Kidney (tissue), 14 donors: ENCODE measurements around the gene PDGFC. TPM values are rescaled to one million over a fixed set of nuclear protein-coding genes. Genes with fewer than 3 reads are reported as not detected.
A peak's percentile ranks its signal among the peaks of the same experiment; 100 is the strongest.

ENCODE experiments used
- DNase-seq, 5 donors: peaks; one replicate each; pipeline ENCODE4 v3.0.0-alpha.2; 2013 to 2020
- FAIRE-seq: peaks from 2 replicates; lab custom pipeline; 2012; peaks lifted over from hg19 to GRCh38; lab: Jason Lieb, UNC
- H3K27ac ChIP-seq, 2 donors: one replicate each; pipeline ENCODE4 v1.7.0; 2013; ENCODE audit warnings: low read depth in 2 of 2, low read length in 2 of 2, inconsistent platforms in 1 of 2
- H3K27me3 ChIP-seq: one replicate; pipeline ENCODE4 v1.7.1; 2013; ENCODE audit warnings: low read length, inconsistent platforms; ENCODE audit not compliant: control insufficient read depth, insufficient read depth
- H3K36me3 ChIP-seq, 3 donors: one replicate each; pipeline versions ENCODE4 v1.7.0 to v1.7.1; 2013; ENCODE audit warnings: low read length in 3 of 3, control low read depth in 1 of 3, inconsistent platforms in 1 of 3; ENCODE audit not compliant: insufficient read depth in 3 of 3, control insufficient read depth in 2 of 3
- H3K4me1 ChIP-seq, 3 donors: one replicate each; pipeline versions ENCODE4 v1.7.0 to v1.7.1; 2013; ENCODE audit warnings: low read length in 3 of 3, inconsistent platforms in 1 of 3, low read depth in 1 of 3; ENCODE audit not compliant: control insufficient read depth in 2 of 3, insufficient read depth in 2 of 3
- H3K4me3 ChIP-seq, 3 donors: one replicate each; pipeline versions ENCODE4 v1.7.0 to v1.8.1; 2013; ENCODE audit warnings: low read length in 3 of 3, control low read depth in 1 of 3, inconsistent platforms in 1 of 3
- H3K9ac ChIP-seq, 3 donors: one replicate each; pipeline versions ENCODE4 v1.7.0 to v1.7.1; 2013; ENCODE audit warnings: low read length in 3 of 3, control low read depth in 1 of 3, inconsistent platforms in 1 of 3
- H3K9me3 ChIP-seq, 3 donors: one replicate each; pipeline versions ENCODE4 v1.7.0 to v1.7.1; 2013; ENCODE audit warnings: low read length in 3 of 3, control low read depth in 1 of 3, inconsistent platforms in 1 of 3; ENCODE audit not compliant: control insufficient read depth in 2 of 3, insufficient read depth in 1 of 3
- intact Hi-C: fragments of 100-400 bp; cut with DNase I; formaldehyde crosslinking; loops from one replicate; pipeline ENCODE4 v1.11.1; 2022
- polyA plus RNA-seq: library from polyadenylated mRNA; stranded (reverse); fragments of 350-450 nt; fragmentation: Illumina TruSeq; extraction: RNeasy Lipid Tissue Mini Kit (QIAGEN cat#74804); gene quantifications from one replicate; pipeline ENCODE4 v1.2.3, GENCODE V29; 2014; ENCODE audit warnings: low read depth, low replicate concordance; ENCODE audit not compliant: insufficient read depth
- total RNA-seq: library from RNA; stranded (reverse); fragmentation: NEBNext Ultra II Directional; extraction: Animal tissue kit (Norgen Biotek cat#: 25700); gene quantifications from one replicate; pipeline ENCODE4 v1.2.1, GENCODE V29; 2021
- TF ChIP-seq, protein P1 (sequence below): IDR thresholded peaks from 3 replicates; pipeline ENCODE4 v1.5.1; 2012; ENCODE audit warnings: mild to moderate bottlenecking, moderate library complexity, borderline replicate concordance; ENCODE audit not compliant: insufficient read depth; ENCODE audit errors: extremely low read depth
- donor health status: control.
- donor health status: control.
- donor health status: control.
- donor health status: control.
- donor health status: control.
- donor health status: DM: yes; HTN: yes; CAD: no.
- donor health status: Normal renal cell carcinoma (clear cell type).

PDGFC gene
- total and polyA plus RNA-seq, 2 donors from 2014 or later = 12.3 to 37.6 TPM

DNA sequence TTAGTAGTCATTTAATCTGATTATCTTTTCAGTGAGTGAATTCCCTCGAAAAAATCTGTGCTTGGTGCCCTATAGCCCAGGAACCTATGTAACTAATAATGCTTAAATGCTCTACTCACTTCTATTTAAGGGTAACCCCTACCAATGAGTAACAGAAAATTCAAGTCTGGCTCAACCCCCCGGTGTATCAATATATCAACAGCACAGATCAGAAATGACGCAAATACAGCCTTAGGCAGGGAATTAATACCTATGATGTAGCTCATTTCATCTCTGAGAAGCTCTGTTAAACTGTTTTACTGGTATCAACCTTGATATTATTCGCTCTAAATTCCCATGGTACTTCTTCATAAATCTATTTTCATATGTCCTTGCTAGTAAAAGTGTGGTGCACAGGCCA is 28.6 kb downstream of the PDGFC start:
- Histone ChIP-seq H3K4me1 (peaks cover 5 to 38% (median 7%) of the 10 kb centered on the region in 3 donors), H3K9ac (no peak overlapping the region), H3K9me3 (no peaks in the 10 kb centered on the region), H3K27me3 (no peaks in the 10 kb centered on the region), H3K36me3 (no peaks in the 10 kb centered on the region), H3K4me3 (no peak overlapping the region), H3K27ac (no peak overlapping the region)
- DNase-seq (no peak), FAIRE-seq (no peak)
- intact Hi-C loops = no loop called here
- TF ChIP-seq, protein P1, sequence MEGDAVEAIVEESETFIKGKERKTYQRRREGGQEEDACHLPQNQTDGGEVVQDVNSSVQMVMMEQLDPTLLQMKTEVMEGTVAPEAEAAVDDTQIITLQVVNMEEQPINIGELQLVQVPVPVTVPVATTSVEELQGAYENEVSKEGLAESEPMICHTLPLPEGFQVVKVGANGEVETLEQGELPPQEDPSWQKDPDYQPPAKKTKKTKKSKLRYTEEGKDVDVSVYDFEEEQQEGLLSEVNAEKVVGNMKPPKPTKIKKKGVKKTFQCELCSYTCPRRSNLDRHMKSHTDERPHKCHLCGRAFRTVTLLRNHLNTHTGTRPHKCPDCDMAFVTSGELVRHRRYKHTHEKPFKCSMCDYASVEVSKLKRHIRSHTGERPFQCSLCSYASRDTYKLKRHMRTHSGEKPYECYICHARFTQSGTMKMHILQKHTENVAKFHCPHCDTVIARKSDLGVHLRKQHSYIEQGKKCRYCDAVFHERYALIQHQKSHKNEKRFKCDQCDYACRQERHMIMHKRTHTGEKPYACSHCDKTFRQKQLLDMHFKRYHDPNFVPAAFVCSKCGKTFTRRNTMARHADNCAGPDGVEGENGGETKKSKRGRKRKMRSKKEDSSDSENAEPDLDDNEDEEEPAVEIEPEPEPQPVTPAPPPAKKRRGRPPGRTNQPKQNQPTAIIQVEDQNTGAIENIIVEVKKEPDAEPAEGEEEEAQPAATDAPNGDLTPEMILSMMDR = no peak

DNA sequence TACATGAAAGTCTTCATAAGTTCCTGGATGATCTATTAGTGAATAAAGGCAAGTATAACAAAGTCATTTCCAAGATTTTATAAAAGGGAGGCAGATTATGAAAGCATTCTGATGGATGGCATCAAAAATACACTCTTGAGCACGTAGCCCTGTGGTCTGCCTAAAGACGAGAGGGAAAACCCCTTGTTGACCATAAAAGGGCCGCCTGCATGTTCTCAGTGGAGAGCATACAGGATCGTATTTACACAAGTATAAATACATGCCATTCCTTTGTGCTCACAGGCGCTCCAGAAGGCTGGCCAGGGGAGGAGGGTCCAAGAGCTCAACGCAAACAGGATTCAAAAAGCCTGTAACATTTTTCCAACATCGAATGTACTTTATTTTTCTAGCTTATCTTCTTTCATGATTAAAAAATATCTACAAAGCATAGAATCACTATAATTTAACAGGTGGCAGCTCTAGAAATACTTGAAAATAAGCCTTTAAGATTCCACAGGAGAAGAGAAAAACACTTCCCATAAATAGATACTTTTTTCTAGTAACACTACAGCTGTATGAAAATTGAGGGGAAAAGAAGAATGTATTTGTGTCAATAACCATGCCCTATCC is 29.6 kb downstream of the PDGFC start:
- FAIRE-seq = no peak

GRCh38 chr4:156939801-156940200 is 31.8 kb downstream of the PDGFC start:
- intact Hi-C loops = no loop called here
- Histone ChIP-seq H3K36me3 (no peaks in the 10 kb centered on the region), H3K9ac (no peak overlapping the region), H3K27ac (no peak overlapping the region), H3K27me3 (no peaks in the 10 kb centered on the region), H3K4me1 (peaks cover 3 to 20% (median 3%) of the 10 kb centered on the region in 3 donors), H3K9me3 (no peaks in the 10 kb centered on the region), H3K4me3 (no peak overlapping the region)
- TF ChIP-seq, protein P1 = no peak
- FAIRE-seq (no peak), DNase-seq (no peak)

More for the DNA sequence above, 29.6 kb downstream of the PDGFC start:
- peak in 4 of 5 donors; percentile 79 to 94 (median 86) for DNase-seq
- H3K4me3 ChIP-seq = peak overlapping the region in 2 of 3 donors; percentile 14 to 27
- H3K9me3 ChIP-seq = no peaks in the 10 kb centered on the region
- H3K4me1 ChIP-seq = peaks cover 5 to 28% (median 7%) of the 10 kb centered on the region in 3 donors
- TF ChIP-seq, protein P1 = no peak
- H3K36me3 ChIP-seq = no peaks in the 10 kb centered on the region
- H3K27me3 ChIP-seq = no peaks in the 10 kb centered on the region
- peak overlapping the region in 1 of 3 donors; percentile 14 for H3K9ac ChIP-seq
- peak overlapping the region; percentile 23 to 25 for H3K27ac ChIP-seq
- intact Hi-C loops = no loop called here
